SK-N-SH (cell line): ENCODE results near the gene OBSCN.

Experiments
- MAX ChIP-seq: IDR thresholded peaks from 2 replicates; pipeline ENCODE4 v1.4.0; 2012; ENCODE audit warnings: low read depth
- RXRA ChIP-seq: IDR thresholded peaks from 2 replicates; pipeline ENCODE4 v1.4.0; 2012; ENCODE audit warnings: low read depth, mild to moderate bottlenecking, borderline replicate concordance
- TF ChIP-seq, protein P1 (sequence below): fragments of 200-600 bp; sonication (generic); IDR thresholded peaks from 2 replicates; pipeline ENCODE4 v1.6.1; 2017; ENCODE audit warnings: antibody characterized with exemption, mild to moderate bottlenecking, moderate library complexity

DNA sequence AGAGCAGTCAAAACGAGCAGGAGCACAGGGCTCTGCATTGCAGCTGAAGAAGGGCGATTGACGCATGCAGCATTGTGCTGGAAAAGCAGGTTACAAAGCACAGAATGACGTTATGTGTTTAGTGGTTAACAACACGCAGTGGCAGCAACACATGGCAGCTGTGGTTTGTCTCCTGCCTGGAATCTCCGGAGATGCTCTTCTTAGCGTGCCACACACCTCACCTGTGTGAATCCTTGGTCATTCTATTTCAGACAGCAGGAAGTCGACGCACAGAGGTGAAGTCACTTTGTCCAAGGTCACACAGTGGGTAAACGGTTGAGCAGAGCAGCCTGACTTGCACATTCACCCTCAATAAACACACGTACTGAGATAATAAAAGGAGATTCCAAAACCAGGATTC, 14.7 kb downstream of the OBSCN start:
- TF ChIP-seq, protein P1, sequence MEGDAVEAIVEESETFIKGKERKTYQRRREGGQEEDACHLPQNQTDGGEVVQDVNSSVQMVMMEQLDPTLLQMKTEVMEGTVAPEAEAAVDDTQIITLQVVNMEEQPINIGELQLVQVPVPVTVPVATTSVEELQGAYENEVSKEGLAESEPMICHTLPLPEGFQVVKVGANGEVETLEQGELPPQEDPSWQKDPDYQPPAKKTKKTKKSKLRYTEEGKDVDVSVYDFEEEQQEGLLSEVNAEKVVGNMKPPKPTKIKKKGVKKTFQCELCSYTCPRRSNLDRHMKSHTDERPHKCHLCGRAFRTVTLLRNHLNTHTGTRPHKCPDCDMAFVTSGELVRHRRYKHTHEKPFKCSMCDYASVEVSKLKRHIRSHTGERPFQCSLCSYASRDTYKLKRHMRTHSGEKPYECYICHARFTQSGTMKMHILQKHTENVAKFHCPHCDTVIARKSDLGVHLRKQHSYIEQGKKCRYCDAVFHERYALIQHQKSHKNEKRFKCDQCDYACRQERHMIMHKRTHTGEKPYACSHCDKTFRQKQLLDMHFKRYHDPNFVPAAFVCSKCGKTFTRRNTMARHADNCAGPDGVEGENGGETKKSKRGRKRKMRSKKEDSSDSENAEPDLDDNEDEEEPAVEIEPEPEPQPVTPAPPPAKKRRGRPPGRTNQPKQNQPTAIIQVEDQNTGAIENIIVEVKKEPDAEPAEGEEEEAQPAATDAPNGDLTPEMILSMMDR: no peak
- no peak for TF ChIP-seq RXRA
- TF ChIP-seq MAX: no peak
